Uterus (tissue), 2 donors: Measurements from ENCODE around the gene WWOX.

ENCODE experiments used
- CTCF ChIP-seq, 4 experiments: fragments of 200-600 bp in 2 of 4; fragments of 450-650 bp in 2 of 4; sonication (generic) in 2 of 4; IDR thresholded peaks; one replicate each; pipeline ENCODE4 v1.5.1; 2016 to 2019; ENCODE audit warnings: antibody characterized with exemption in 4 of 4, mild to moderate bottlenecking in 2 of 4, moderate library complexity in 1 of 4
- POLR2A ChIP-seq, 2 donors: fragments of 450-650 bp; IDR thresholded peaks; one replicate each; pipeline ENCODE4 v1.6.1; 2016; ENCODE audit warnings: antibody characterized with exemption in 2 of 2, mild to moderate bottlenecking in 1 of 2, moderate library complexity in 1 of 2

DNA sequence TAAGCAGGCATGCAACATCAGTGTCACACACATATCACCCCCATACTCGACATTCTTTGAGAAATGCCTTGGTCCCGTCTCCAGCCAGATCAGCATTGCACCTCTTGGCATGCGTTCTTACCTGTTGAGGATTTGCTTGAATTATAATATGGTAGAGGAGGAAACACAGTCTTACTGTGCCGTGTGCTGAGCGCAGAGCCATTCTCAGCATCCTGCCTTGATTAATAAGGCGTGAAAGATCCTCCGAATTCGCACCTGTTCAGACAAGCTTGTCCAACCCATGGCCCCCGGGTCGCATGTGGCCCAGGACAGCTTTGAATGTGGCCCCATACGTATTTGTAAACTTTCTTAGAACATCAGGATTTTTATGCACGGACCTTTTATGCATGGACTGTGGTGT lies 408.1 kb downstream of the WWOX start:
- TF ChIP-seq POLR2A (IDR thresholded peaks at IDR 0.05) (no peak), CTCF (IDR thresholded peaks at IDR 0.05) (no peak)
